Measurements from ENCODE around the gene RTKN. TPM values are rescaled to one million over a fixed set of nuclear protein-coding genes. Genes with fewer than 3 reads are reported as not detected.
"Not testable (repeated sequence)": the region's sequence is repeated elsewhere in the genome, so short reads cannot be mapped to it uniquely, and the experiment has no call there.

Gene RTKN
- polyA plus RNA-seq, 12 donors, result 32.5 to 58.4 (median 47.7) TPM; not detected in 1

GRCh38 chr2:74440378-74441169 lies 1.2 kb downstream of the RTKN start:
- DNase-seq, result peak; percentile 92

GRCh38 chr2:74439803-74440377 lies 1.8 kb downstream of the RTKN start:
- peak; percentile 80 for DNase-seq

DNA sequence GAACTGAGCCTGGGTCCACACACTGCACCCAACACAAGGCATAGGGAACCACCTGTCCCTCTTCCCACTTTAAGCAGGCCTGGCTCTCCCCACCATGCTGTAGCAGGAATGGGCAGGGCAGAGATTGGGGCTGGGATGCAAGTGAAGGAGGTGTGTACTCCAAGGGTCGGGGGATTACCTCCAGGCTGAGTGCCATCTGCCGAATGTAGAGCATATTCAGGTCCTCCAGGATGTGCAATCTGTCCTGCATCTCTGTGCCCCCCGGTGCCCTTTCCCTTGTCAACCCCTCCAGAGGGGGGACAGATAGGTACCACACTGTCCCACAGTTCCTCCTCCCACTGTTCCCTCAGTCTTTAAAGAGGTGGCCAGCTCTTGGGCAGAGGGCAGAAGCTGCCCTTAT lies 2.4 kb downstream of the RTKN start:
- no peak for DNase-seq

GRCh38 chr2:74438248-74438647 lies 3.5 kb downstream of the RTKN start:
- no peak for DNase-seq

GRCh38 chr2:74436848-74437695 lies 4.7 kb downstream of the RTKN start:
- DNase-seq, result no peak

- no peak for DNase-seq
These were observed 5.5 kb downstream of the RTKN start for GRCh38 chr2:74436111-74436805.

DNA sequence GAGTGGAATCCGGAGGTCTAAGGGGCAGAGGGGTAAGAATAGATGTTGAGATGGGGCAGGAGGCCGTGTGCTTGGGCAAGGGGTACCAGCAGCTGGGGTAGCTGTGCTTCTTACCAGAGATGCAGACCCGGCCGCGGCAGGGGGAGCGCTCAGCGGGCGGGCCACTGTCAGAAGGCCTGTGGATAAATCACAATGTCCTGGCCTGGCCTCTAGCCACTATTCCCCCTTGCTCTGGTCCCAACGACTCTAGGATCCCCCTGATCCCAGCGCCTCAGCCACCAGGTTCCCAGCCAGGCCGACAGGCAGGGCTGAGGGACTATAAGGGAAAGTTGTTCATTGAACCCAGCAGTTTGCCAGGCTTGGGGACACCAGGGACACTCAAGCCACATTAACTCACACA lies 11.2 kb downstream of the RTKN start:
- no peak for DNase-seq

GRCh38 chr2:74429487-74430451 lies 12.0 kb downstream of the RTKN start:
- DNase-seq, result no peak

DNA sequence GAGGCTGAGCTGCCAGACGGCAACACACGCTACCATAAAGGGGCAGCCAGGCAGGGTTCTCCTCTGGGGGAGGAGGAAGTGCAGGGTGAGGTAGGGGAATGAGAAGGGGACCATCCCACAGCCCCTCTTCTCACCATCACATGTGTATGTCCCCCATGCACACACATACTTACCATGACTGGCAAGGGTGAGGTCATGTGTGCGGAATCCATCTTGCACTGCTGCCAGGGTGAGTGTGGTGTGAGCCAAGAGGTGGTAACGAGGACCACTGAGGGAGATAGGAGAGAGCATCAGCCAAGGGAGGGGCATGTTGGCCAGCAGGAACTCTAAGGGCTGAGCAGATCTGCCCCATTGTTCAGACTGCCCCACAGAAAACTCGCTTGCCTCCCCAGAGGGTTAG lies 13.1 kb downstream of the RTKN start:
- no peak for DNase-seq

DNA sequence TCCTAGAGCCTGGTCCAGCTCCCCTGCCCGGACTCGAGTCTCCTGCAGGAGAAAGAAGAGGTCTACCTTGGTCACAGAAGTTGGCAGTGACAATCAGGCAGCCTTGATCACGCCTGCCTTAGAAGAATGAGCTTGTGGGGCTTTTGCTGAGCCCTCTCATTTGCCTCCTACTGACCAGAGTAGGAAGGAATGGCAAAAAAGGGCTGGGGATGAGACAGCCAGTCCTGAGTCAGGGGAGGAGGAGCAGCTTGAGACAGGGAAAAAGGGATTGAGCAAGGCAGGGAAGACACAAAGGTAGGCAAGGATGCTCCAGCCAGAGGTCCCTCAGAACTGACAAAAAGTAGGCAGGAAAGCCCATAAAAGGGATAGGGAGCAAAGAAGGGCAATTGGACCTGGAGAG lies 14.2 kb downstream of the RTKN start:
- no peak for DNase-seq

DNA sequence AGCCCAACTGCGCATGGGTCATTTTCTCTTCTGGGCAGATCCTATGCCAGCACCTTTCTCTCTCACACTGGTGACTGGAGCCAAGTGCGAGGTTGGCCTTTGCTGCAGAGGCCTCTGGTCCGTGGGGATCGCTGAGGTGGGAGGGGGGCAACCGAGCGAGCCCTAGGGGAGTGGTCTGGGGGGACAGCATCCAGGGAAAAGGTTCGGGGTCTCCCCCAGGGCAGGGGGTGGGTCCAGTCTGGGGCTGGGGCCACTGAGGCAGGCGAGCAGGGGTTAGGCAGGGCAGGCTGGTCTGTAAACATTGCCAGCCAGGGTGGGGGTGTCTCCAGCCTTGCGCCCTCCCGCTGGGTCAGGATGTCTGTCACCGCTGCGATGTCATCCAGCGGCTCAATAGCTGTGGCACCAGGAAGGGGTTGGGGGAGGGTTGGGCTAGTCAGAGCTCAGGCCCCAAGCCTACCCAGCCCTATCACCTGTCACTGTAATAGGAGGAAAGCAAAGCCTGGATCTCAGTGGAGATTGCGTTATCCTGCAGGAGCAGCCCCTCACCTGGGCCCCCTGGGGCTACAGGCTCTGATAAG lies 15.5 kb downstream of the RTKN start:
- DNase-seq, result no peak

- DNase-seq, result no peak
These were observed 16.2 kb downstream of the RTKN start for GRCh38 chr2:74425523-74425922.

DNA sequence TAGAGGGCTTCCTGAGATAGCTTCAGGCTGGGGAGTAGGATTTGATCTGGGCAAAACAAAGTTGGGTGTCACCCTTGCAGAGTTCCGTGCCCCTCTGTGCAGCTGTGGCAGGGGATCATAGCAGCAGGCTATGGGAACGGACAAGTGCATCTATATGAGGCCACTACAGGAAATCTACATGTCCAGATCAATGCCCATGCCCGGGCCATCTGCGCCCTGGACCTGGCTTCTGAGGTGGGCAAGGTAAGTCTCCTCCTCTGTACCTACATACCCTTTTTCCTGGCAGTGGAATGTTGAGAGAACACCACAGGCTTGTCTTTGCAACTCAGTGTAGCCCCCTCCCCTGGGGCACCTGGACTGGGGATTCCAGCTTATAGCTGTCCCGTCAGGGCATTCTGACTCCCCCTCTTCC lies 16.7 kb downstream of the RTKN start:
- DNase-seq, result no peak

- no peak for DNase-seq
These were observed 17.4 kb downstream of the RTKN start for GRCh38 chr2:74424139-74424992.

GRCh38 chr2:74423231-74424095 lies 18.3 kb downstream of the RTKN start:
- DNase-seq, result no peak

DNA sequence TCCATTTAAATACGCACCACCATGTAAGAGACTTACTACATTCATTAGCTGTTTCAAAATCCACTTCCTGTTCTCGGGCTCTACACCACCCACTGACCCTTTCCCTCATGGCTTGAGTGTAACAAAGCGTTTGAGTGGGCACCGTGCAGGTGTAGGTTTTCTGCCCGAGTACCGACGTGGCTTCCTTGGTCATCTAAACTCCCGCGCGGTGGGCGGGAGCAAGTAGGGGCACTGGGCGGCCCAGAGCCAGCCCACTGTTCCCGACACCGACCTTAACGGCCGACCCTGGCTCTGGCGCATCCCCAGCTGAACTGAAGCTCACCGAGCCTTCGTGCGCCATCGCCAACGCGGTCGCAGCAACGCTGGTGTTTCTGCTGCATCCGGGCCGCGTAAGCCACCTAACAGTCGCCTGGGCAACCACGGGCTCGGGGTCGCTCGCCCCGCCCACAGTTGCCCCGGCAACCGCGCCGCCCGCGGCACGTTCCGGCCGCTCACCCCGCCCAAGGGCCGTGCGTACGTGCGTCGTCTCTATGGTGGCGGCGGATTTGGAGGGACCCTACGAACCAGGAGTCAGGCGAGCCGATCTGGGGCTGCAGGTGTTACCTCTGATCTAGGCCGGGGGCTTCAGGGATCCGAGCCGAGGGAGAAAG lies 20.4 kb downstream of the RTKN start, which contains the start of the genes C2orf81 and WDR54:
C2orf81 (minus strand) TSS at position 399 of the 650 bp plus-strand sequence; CDS start at position 340, 59 bp downstream.
WDR54 (plus strand) TSS at position 510 of the 650 bp plus-strand sequence. CDS start 424 bp downstream, outside the sequence.
- DNase-seq, result peak; percentile 83

DNA sequence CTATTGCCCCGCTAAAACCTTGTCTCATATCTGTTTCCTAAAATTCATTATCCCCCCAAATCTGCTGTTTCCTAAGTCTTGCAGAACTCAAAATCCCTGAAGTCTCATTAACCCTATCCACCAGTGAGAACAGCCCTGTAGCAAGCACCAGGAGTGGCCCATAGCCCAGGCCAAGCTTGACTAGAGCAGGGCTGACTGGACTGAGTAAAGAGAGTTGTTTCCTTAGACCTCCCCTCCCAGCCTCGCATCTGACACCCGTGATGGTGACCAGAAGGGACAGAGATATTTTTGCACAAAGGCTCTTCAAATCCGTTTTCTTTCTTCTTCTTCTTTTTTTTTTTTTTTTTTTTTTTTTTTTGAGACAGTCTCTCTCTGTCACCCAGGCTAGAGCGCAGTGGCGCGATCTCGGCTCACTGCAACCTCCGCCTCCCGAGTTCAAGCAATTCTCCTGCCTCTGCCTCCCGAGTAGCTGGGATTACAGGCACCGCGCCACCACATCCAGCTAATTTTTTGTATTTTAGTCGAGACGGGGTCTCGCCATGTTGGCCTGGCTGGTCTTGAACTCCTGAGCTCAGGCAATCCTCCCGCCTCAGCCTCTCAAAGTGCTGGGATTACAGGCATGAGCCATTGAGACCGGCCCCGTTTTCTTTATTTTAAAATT lies 21.2 kb downstream of the RTKN start:
- not testable (repeated sequence) for DNase-seq
